ENCODE data around the gene CDKN2A. TPM values are rescaled to one million over a fixed set of nuclear protein-coding genes. Genes with fewer than 3 reads are reported as not detected.
A peak's percentile ranks its signal among the peaks of the same experiment; 100 is the strongest.

Gene CDKN2A
- total and polyA plus RNA-seq, 4 donors: 0.23 to 0.76 (median 0.43) TPM

GRCh38 chr9:22008717-22009505, 14.7 kb upstream of the CDKN2A start, which contains the start of gene CDKN2B:
Gene CDKN2B (minus strand): TSS chr9:22009305. CDS start chr9:22008953, 352 bp downstream.
- under 1% methylated on average over 86 of the region's 86 CpGs for WGBS
- Histone ChIP-seq H3K4me1 (ENCODE audit: control insufficient read depth in 4 of 4, insufficient read depth in 4 of 4, low read length in 3 of 4) (peaks cover 2 to 17% (median 8%) of the 10 kb centered on the region in 4 donors), H3K27ac (ENCODE audit: low read depth in 1 of 2, low read length in 2 of 2) (peak within 1 kb of the TSS; percentile 78 to 81)

More at GRCh38 chr9:22008717-22009505, 14.7 kb upstream of the CDKN2A start, which contains the start of gene CDKN2B:
- peaks cover 0 to 10% (median 0%) of the 10 kb centered on the region in 4 donors for H3K27me3 ChIP-seq (ENCODE audit: control insufficient read depth in 4 of 4, insufficient read depth in 4 of 4, low read length in 3 of 4)
- peak within 1 kb of the TSS; percentile 55 to 58 for H3K9ac ChIP-seq (ENCODE audit: low read depth in 1 of 2, low read length in 2 of 2)
- peak within 1 kb of the TSS; percentile 79 to 91 (median 85) for H3K4me3 ChIP-seq (ENCODE audit: low read depth in 1 of 3, low read length in 3 of 3)
- TF ChIP-seq FOXA1 (IDR thresholded peaks at IDR 0.05) (no peak), MAX (IDR thresholded peaks at IDR 0.05) (no peak), NR2F2 (IDR thresholded peaks at IDR 0.05) (no peak), HNF4A (conservative IDR thresholded peaks at IDR 0.05) (peak in 1 of 2 donors; percentile 34), SP1 (IDR thresholded peaks at IDR 0.05) (peak; percentile 47), JUND (IDR thresholded peaks at IDR 0.05) (no peak), REST (IDR thresholded peaks at IDR 0.05) (peak; percentile 91), TAF1 (conservative IDR thresholded peaks at IDR 0.05) (peak; percentile 74), ATF3 (IDR thresholded peaks at IDR 0.05) (no peak), RXRA (IDR thresholded peaks at IDR 0.05) (no peak), FOXA2 (IDR thresholded peaks at IDR 0.05) (no peak), CTCF (IDR thresholded peaks at IDR 0.05; ENCODE audit: low read depth, low read length, missing input control) (peak; percentile 82), GABPA (IDR thresholded peaks at IDR 0.05 in 1 of 2, conservative IDR thresholded peaks at IDR 0.05 in 1 of 2) (peak in 1 of 2 donors; percentile 37), ZBTB33 (IDR thresholded peaks at IDR 0.05) (no peak), EGR1 (IDR thresholded peaks at IDR 0.05; ENCODE audit: low read depth in 2 of 2) (no peak), YY1 (IDR thresholded peaks at IDR 0.05) (peak; percentile 70), HNF4G (IDR thresholded peaks at IDR 0.05) (no peak), RAD21 (IDR thresholded peaks at IDR 0.05) (peak; percentile 68 to 78)
- H3K36me3 ChIP-seq (ENCODE audit: control insufficient read depth in 4 of 4, insufficient read depth in 3 of 4, low read depth in 1 of 4, low read length in 3 of 4): no peaks in the 10 kb centered on the region
- H3K9me3 ChIP-seq (ENCODE audit: control insufficient read depth in 4 of 4, low read length in 3 of 4): no peaks in the 10 kb centered on the region
- peak; percentile 87 for DNase-seq (ENCODE audit: low spot score)
